ENCODE measurements around the gene PCDH9.

GRCh38 chr13:66359393-66359792 is 870.7 kb downstream of the PCDH9 start:
- TF ChIP-seq CTCF (conservative IDR thresholded peaks at IDR 0.05; ENCODE audit: low read depth in 2 of 2) = no peak
- no peak for TF ChIP-seq POLR2AphosphoS5 (IDR thresholded peaks at IDR 0.05; ENCODE audit: low read depth)
- TF ChIP-seq JUNB (IDR thresholded peaks at IDR 0.05; ENCODE audit: unreplicated experiment) = no peak
- TF ChIP-seq, protein P1, sequence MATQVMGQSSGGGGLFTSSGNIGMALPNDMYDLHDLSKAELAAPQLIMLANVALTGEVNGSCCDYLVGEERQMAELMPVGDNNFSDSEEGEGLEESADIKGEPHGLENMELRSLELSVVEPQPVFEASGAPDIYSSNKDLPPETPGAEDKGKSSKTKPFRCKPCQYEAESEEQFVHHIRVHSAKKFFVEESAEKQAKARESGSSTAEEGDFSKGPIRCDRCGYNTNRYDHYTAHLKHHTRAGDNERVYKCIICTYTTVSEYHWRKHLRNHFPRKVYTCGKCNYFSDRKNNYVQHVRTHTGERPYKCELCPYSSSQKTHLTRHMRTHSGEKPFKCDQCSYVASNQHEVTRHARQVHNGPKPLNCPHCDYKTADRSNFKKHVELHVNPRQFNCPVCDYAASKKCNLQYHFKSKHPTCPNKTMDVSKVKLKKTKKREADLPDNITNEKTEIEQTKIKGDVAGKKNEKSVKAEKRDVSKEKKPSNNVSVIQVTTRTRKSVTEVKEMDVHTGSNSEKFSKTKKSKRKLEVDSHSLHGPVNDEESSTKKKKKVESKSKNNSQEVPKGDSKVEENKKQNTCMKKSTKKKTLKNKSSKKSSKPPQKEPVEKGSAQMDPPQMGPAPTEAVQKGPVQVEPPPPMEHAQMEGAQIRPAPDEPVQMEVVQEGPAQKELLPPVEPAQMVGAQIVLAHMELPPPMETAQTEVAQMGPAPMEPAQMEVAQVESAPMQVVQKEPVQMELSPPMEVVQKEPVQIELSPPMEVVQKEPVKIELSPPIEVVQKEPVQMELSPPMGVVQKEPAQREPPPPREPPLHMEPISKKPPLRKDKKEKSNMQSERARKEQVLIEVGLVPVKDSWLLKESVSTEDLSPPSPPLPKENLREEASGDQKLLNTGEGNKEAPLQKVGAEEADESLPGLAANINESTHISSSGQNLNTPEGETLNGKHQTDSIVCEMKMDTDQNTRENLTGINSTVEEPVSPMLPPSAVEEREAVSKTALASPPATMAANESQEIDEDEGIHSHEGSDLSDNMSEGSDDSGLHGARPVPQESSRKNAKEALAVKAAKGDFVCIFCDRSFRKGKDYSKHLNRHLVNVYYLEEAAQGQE (IDR thresholded peaks at IDR 0.05; ENCODE audit: unreplicated experiment) = no peak
- no peak for TF ChIP-seq CREB1 (CRISPR knock-in tag; IDR thresholded peaks at IDR 0.05; ENCODE audit: low read depth)
- no peak for TF ChIP-seq EZH2phosphoT487 (IDR thresholded peaks at IDR 0.05; ENCODE audit: unreplicated experiment)
- no peak for TF ChIP-seq EZH2 (IDR thresholded peaks at IDR 0.05; ENCODE audit: low read depth, unreplicated experiment)
- TF ChIP-seq STAT1 (IDR thresholded peaks at IDR 0.05; ENCODE audit: unreplicated experiment) = no peak

Data from GM23338 (cell line).